Neural cell (in vitro differentiated cells): ENCODE measurements around the gene HCK. TPM values are rescaled to one million over a fixed set of nuclear protein-coding genes. Genes with fewer than 3 reads are reported as not detected.
"Not testable (repeated sequence)": the region's sequence is repeated elsewhere in the genome, so short reads cannot be mapped to it uniquely, and the experiment has no call there.

Source experiments
- H2AFZ ChIP-seq: fragments of 200-600, 300-800 bp; sonication (generic), shearing (Covaris generic); 2 replicates; pipeline ENCODE4 v1.6.0; 2014; ENCODE audit warnings: low read depth, mild to moderate bottlenecking, antibody characterized with exemption, low read length, moderate library complexity
- H3F3A ChIP-seq: fragments of 200-600 bp; shearing (Covaris generic); 2 replicates; pipeline ENCODE4 v1.6.1; 2016; ENCODE audit warnings: mild to moderate bottlenecking, moderate library complexity, mixed read lengths, antibody characterized with exemption, low read length; ENCODE audit not compliant: insufficient read depth, poor library complexity, severe bottlenecking
- H3K27ac ChIP-seq: fragments of 200-600, 300-800 bp; sonication (generic), shearing (Covaris generic); 2 replicates; pipeline ENCODE4 v1.5.1; 2014; ENCODE audit warnings: mild to moderate bottlenecking, low read length, moderate library complexity
- H3K27me3 ChIP-seq: fragments of 300-800, 200-600 bp; sonication (generic), shearing (Covaris generic); 2 replicates; pipeline ENCODE4 v1.6.0; 2014; ENCODE audit warnings: mild to moderate bottlenecking, low read depth, low read length, moderate library complexity; ENCODE audit not compliant: insufficient read depth
- H3K36me3 ChIP-seq: fragments of 300-800, 200-600 bp; sonication (generic), shearing (Covaris generic); 2 replicates; pipeline ENCODE4 v1.5.1; 2014; ENCODE audit warnings: mild to moderate bottlenecking, antibody characterized with exemption, low read length, moderate library complexity; ENCODE audit not compliant: insufficient read depth
- H3K4me2 ChIP-seq: fragments of 300-800, 200-600 bp; sonication (generic), shearing (Covaris generic); 2 replicates; pipeline ENCODE4 v1.6.0; 2014; ENCODE audit warnings: mild to moderate bottlenecking, low read length
- H3K4me3 ChIP-seq: fragments of 300-800, 200-600 bp; sonication (generic), shearing (Covaris generic); 2 replicates; pipeline ENCODE4 v1.5.1; 2014; ENCODE audit warnings: mild to moderate bottlenecking, low read length, moderate library complexity
- H3K79me2 ChIP-seq: fragments of 200-600 bp; shearing (Covaris generic); replicated peaks from 2 replicates; pipeline ENCODE4 v1.6.0; 2014; ENCODE audit warnings: mild to moderate bottlenecking, low read length, moderate library complexity; ENCODE audit not compliant: insufficient read depth
- H3K9ac ChIP-seq: fragments of 300-800, 200-600 bp; sonication (generic), shearing (Covaris generic); 2 replicates; pipeline ENCODE4 v1.6.1; 2016; ENCODE audit warnings: mild to moderate bottlenecking, low read length, mixed read lengths
- H3K9me2 ChIP-seq: fragments of 200-600 bp; shearing (Covaris generic); 2 replicates; pipeline ENCODE4 v1.6.1; 2016; ENCODE audit warnings: mild to moderate bottlenecking, low read length, mixed read lengths; ENCODE audit not compliant: insufficient read depth
- H3K9me3 ChIP-seq: fragments of 200-600, 300-800 bp; sonication (generic), shearing (Covaris generic); 2 replicates; pipeline ENCODE4 v1.6.1; 2016; ENCODE audit warnings: mild to moderate bottlenecking, mixed run types, low read length, moderate library complexity, mixed read lengths
- H4K20me1 ChIP-seq: fragments of 200-600 bp; shearing (Covaris generic); 2 replicates; pipeline ENCODE4 v1.6.1; 2016; ENCODE audit warnings: mild to moderate bottlenecking, mixed run types; ENCODE audit not compliant: insufficient read depth
- EP300 ChIP-seq: fragments of 450-650 bp; conservative IDR thresholded peaks from 2 replicates; pipeline ENCODE4 v1.6.1; 2014; ENCODE audit warnings: antibody characterized with exemption, mild to moderate bottlenecking, moderate library complexity; ENCODE audit not compliant: poor library complexity, severe bottlenecking
- EZH2 ChIP-seq: fragments of 200-600, 300-800 bp; shearing (Covaris generic), sonication (generic); IDR thresholded peaks from 2 replicates; pipeline ENCODE4 v1.6.1; 2014; ENCODE audit warnings: antibody characterized with exemption, low read length, borderline replicate concordance, mild to moderate bottlenecking; ENCODE audit not compliant: insufficient read depth, poor library complexity, severe bottlenecking
- MXI1 ChIP-seq: fragments of 450-650 bp; conservative IDR thresholded peaks from 2 replicates; pipeline ENCODE4 v1.6.1; 2014; ENCODE audit warnings: antibody characterized with exemption, mild to moderate bottlenecking; ENCODE audit not compliant: poor library complexity, severe bottlenecking
- POLR2AphosphoS5 ChIP-seq: IDR thresholded peaks from 2 replicates; pipeline ENCODE4 v1.6.1; 2012
- RAD21 ChIP-seq: fragments of 450-650 bp; conservative IDR thresholded peaks from 2 replicates; pipeline ENCODE4 v1.6.1; 2014; ENCODE audit warnings: antibody characterized with exemption, mild to moderate bottlenecking, moderate library complexity
- SMC3 ChIP-seq: fragments of 450-650 bp; conservative IDR thresholded peaks from 2 replicates; pipeline ENCODE4 v1.6.1; 2014; ENCODE audit warnings: antibody characterized with exemption, mild to moderate bottlenecking, moderate library complexity; ENCODE audit not compliant: poor library complexity
- TAF1 ChIP-seq: IDR thresholded peaks from 2 replicates; pipeline ENCODE4 v1.6.1; 2012; ENCODE audit warnings: low read depth
- polyA plus RNA-seq: library from polyadenylated mRNA; depleted of rRNA; stranded (reverse); fragments of >200 nt; gene quantifications from 2 replicates; pipeline ENCODE4 v1.2.3, GENCODE V29; 2014
- TF ChIP-seq, protein P1 (sequence below): IDR thresholded peaks from 2 replicates; pipeline ENCODE4 v1.6.1; 2012; ENCODE audit warnings: borderline replicate concordance
- TF ChIP-seq, protein P2 (sequence below): fragments of 450-650 bp; IDR thresholded peaks from 2 replicates; pipeline ENCODE4 v1.5.1; 2014; ENCODE audit warnings: antibody characterized with exemption, mild to moderate bottlenecking, moderate library complexity; ENCODE audit not compliant: poor library complexity, severe bottlenecking

HCK gene
- polyA plus RNA-seq, 1 donor from 2014 or later = 0.58 TPM

DNA sequence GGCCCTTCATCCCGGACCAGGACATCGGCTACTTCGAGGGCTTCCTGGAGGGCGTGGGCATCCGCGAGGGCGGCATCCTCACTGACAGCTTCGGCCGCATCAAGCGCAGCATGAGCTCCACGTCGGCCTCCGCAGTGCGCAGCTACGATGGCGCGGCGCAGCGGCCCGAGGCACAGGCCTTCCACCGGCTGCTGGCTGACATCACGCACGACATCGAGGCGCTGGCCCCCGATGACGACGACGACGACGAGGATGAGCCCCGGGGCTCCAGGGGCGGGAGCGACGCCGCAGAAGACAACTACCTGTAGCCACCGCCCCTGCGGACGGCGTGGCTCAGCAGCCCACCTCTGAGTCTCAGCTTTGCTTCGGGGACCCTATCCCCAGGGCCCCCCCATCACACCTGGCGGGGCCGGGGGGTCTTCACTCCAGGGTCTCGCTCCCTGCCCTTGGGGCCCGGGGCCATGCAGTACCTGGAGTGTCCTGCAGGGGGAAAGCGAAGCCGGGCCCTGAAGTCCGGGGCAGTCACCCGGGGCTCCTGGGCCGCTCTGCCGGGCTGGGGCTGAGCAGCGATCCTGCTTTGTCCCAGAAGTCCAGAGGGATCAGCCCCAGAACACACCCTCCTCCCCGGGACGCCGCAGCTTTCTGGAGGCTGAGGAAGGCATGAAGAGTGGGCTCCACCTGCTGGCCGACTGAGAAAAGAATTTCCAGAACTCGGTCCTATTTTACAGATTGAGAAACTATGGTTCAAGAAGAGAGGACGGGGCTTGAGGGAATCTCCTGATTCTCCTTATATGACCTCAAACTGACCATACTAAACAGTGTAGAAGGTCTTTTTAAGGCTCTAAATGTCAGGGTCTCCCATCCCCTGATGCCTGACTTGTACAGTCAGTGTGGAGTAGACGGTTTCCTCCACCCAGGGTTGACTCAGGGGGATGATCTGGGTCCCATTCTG, 20.8 kb upstream of the HCK start:
- peak overlapping the region; percentile 46 for H3K4me2 ChIP-seq
- TF ChIP-seq MXI1 = peak; percentile 37
- TF ChIP-seq, protein P1, sequence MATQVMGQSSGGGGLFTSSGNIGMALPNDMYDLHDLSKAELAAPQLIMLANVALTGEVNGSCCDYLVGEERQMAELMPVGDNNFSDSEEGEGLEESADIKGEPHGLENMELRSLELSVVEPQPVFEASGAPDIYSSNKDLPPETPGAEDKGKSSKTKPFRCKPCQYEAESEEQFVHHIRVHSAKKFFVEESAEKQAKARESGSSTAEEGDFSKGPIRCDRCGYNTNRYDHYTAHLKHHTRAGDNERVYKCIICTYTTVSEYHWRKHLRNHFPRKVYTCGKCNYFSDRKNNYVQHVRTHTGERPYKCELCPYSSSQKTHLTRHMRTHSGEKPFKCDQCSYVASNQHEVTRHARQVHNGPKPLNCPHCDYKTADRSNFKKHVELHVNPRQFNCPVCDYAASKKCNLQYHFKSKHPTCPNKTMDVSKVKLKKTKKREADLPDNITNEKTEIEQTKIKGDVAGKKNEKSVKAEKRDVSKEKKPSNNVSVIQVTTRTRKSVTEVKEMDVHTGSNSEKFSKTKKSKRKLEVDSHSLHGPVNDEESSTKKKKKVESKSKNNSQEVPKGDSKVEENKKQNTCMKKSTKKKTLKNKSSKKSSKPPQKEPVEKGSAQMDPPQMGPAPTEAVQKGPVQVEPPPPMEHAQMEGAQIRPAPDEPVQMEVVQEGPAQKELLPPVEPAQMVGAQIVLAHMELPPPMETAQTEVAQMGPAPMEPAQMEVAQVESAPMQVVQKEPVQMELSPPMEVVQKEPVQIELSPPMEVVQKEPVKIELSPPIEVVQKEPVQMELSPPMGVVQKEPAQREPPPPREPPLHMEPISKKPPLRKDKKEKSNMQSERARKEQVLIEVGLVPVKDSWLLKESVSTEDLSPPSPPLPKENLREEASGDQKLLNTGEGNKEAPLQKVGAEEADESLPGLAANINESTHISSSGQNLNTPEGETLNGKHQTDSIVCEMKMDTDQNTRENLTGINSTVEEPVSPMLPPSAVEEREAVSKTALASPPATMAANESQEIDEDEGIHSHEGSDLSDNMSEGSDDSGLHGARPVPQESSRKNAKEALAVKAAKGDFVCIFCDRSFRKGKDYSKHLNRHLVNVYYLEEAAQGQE = no peak
- peak; percentile 99 for TF ChIP-seq SMC3
- TF ChIP-seq, protein P2, sequence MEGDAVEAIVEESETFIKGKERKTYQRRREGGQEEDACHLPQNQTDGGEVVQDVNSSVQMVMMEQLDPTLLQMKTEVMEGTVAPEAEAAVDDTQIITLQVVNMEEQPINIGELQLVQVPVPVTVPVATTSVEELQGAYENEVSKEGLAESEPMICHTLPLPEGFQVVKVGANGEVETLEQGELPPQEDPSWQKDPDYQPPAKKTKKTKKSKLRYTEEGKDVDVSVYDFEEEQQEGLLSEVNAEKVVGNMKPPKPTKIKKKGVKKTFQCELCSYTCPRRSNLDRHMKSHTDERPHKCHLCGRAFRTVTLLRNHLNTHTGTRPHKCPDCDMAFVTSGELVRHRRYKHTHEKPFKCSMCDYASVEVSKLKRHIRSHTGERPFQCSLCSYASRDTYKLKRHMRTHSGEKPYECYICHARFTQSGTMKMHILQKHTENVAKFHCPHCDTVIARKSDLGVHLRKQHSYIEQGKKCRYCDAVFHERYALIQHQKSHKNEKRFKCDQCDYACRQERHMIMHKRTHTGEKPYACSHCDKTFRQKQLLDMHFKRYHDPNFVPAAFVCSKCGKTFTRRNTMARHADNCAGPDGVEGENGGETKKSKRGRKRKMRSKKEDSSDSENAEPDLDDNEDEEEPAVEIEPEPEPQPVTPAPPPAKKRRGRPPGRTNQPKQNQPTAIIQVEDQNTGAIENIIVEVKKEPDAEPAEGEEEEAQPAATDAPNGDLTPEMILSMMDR = peak; percentile 100
- no peak for TF ChIP-seq POLR2AphosphoS5
- TF ChIP-seq EP300 = peak; percentile 8
- TF ChIP-seq RAD21 = peak; percentile 95
- no peaks in the 10 kb centered on the region for H3K79me2 ChIP-seq
- no peak overlapping the region for H3K27ac ChIP-seq
- no peaks in the 10 kb centered on the region for H3K9me3 ChIP-seq
- no peaks in the 10 kb centered on the region for H3F3A ChIP-seq
- no peaks in the 10 kb centered on the region for H3K9me2 ChIP-seq
- peaks cover 20% of the 10 kb centered on the region for H3K27me3 ChIP-seq
- H2AFZ ChIP-seq = no peak overlapping the region
- H3K9ac ChIP-seq = no peak overlapping the region
- H3K4me3 ChIP-seq = peak overlapping the region; percentile 59
- no peaks in the 10 kb centered on the region for H3K36me3 ChIP-seq
- H4K20me1 ChIP-seq = no peaks in the 10 kb centered on the region

DNA sequence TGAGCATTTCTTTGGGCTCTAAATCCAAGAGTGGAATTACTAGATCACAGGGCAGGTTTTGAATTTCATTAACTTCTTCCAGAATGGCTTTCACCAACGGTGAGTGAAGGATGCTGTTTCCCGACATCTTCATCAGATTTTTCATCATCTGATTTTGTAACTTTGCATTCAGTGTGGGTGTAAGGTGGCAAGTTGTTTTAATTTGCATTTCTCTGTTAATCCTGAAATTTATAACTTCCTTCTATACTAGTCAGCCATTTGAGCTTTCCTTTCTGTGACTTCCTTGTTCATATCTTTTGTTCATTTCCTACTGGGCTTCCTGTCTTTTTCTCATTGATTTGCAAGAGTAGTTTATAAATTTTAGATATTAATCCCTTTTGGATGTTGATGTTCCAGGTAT, 18.7 kb upstream of the HCK start:
- H3K4me2 ChIP-seq = no peak overlapping the region
- H3K36me3 ChIP-seq = no peaks in the 10 kb centered on the region
- H3K27me3 ChIP-seq = peaks cover 20% of the 10 kb centered on the region
- H2AFZ ChIP-seq = no peak overlapping the region
- no peak overlapping the region for H3K27ac ChIP-seq
- no peaks in the 10 kb centered on the region for H3K79me2 ChIP-seq
- no peaks in the 10 kb centered on the region for H4K20me1 ChIP-seq
- H3F3A ChIP-seq = no peaks in the 10 kb centered on the region
- TF ChIP-seq, protein P2 = no peak
- no peak for TF ChIP-seq TAF1
- TF ChIP-seq EZH2 = no peak
- no peak for TF ChIP-seq EP300
- TF ChIP-seq SMC3 = no peak
- TF ChIP-seq RAD21 = no peak
- TF ChIP-seq, protein P1 = no peak
- no peak overlapping the region for H3K4me3 ChIP-seq
- no peaks in the 10 kb centered on the region for H3K9me2 ChIP-seq
- H3K9me3 ChIP-seq = no peaks in the 10 kb centered on the region
- H3K9ac ChIP-seq = no peak overlapping the region

DNA sequence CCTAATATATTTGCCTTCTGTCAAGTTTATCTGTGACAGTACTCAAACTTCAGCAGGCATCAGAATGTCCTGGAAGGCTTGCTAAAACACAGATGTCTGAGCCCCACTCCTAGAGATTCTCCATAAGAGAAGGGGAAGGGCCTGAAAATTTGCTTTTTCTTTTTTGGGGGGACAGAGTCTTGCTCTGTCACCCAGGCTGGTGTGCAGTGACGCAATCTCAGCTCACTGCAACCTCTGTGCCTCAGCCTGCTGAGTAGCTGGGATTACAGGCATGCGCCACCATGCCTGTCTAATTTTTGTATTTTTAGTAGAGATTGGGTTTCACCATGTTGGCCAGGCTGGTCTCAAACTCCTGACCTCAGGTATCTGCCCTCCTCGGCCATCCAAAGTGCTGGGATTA, 18.3 kb upstream of the HCK start:
- not testable (repeated sequence) for H3K4me2 ChIP-seq, H4K20me1 ChIP-seq, H3K9ac ChIP-seq, H3F3A ChIP-seq, H2AFZ ChIP-seq, H3K9me3 ChIP-seq, H3K27ac ChIP-seq, H3K9me2 ChIP-seq, H3K36me3 ChIP-seq, H3K4me3 ChIP-seq, H3K79me2 ChIP-seq
- peaks cover 20% of the 10 kb centered on the region for H3K27me3 ChIP-seq
